ENCODE measurements around the gene C2CD4C. TPM values are rescaled to one million over a fixed set of nuclear protein-coding genes. Genes with fewer than 3 reads are reported as not detected.
"Not testable (repeated sequence)": the region's sequence is repeated elsewhere in the genome, so short reads cannot be mapped to it uniquely, and the experiment has no call there.

C2CD4C gene
- total and polyA plus RNA-seq, 2 donors (not counting 3 experiments of a cell fraction or from before 2014, with no cell fraction given): 0.25 to 0.38 TPM

- H3K4me3 ChIP-seq (replicated peaks in 1 of 3; ENCODE audit: insufficient read depth in 1 of 3, low read depth in 1 of 3, low read length in 3 of 3): no peak overlapping the region
- no peaks in the 10 kb centered on the region for H3K27me3 ChIP-seq (ENCODE audit: control insufficient read depth in 2 of 2, insufficient read depth in 2 of 2, low read length in 2 of 2)
- H3K27ac ChIP-seq (ENCODE audit: insufficient read depth, low read depth, low read length): no peak overlapping the region
- ChIA-PET POLR2A (no interaction called here), CTCF (no interaction called here)
- BruUV-seq (replicated peaks): no TSS peak
- no peaks in the 10 kb centered on the region for H3K36me3 ChIP-seq (ENCODE audit: control insufficient read depth in 2 of 2, extremely low read depth in 1 of 2, insufficient read depth in 2 of 2, low read length in 2 of 2)
- FAIRE-seq: no peak
- no peak overlapping the region for H2AFZ ChIP-seq (ENCODE audit: low read depth, low read length)
- no peak overlapping the region for H3K9ac ChIP-seq (replicated peaks; ENCODE audit: extremely low read depth, insufficient read depth, low read length)
- H3K9me3 ChIP-seq (replicated peaks; ENCODE audit: control insufficient read depth, insufficient read depth, low read length): peaks cover 2% of the 10 kb centered on the region
- H4K20me1 ChIP-seq (replicated peaks; ENCODE audit: control insufficient read depth, extremely low read depth, insufficient read depth, low read length): no peaks in the 10 kb centered on the region
- H3K79me2 ChIP-seq (ENCODE audit: control insufficient read depth, insufficient read depth, low read length): no peaks in the 10 kb centered on the region
- intact Hi-C loops (cut with micrococcal nuclease): no loop called here
- no peak for DNase-seq (ENCODE audit: low read depth, low spot score)
- H3K9me1 ChIP-seq (replicated peaks; ENCODE audit: control insufficient read depth, extremely low read depth, insufficient read depth, low read length): no peaks in the 10 kb centered on the region
- H3K4me2 ChIP-seq (ENCODE audit: insufficient read depth, low read length): no peak overlapping the region
- dilution Hi-C loops (cut with MboI; ENCODE audit: extremely low pct_ligation_motif_present, low sequenced_read_pairs): no loop called here
- TF ChIP-seq MYC (IDR thresholded peaks at IDR 0.05; ENCODE audit: low read depth, low read length) (no peak), POLR2AphosphoS5 (IDR thresholded peaks at IDR 0.05; ENCODE audit: insufficient read depth, low read depth, low read length) (no peak), EZH2 (IDR thresholded peaks at IDR 0.05; ENCODE audit: borderline replicate concordance, low read depth, low read length, severe bottlenecking) (no peak), JUN (IDR thresholded peaks at IDR 0.05; ENCODE audit: borderline replicate concordance, insufficient read depth, insufficient read length, low read depth) (no peak), POLR2A (IDR thresholded peaks at IDR 0.05; ENCODE audit: low read depth, low read length) (no peak), FOS (IDR thresholded peaks at IDR 0.05; ENCODE audit: borderline replicate concordance, insufficient read depth, low read length) (no peak), MAX (IDR thresholded peaks at IDR 0.05; ENCODE audit: insufficient read depth, insufficient read length) (no peak), GATA2 (IDR thresholded peaks at IDR 0.05; ENCODE audit: insufficient read depth, insufficient read length, low read depth, low read length) (no peak), CTCF (IDR thresholded peaks at IDR 0.05; ENCODE audit: extremely low read depth in 1 of 2, insufficient read depth in 1 of 2, low read depth in 1 of 2, low read length in 2 of 2) (no peak)
- H3K4me1 ChIP-seq (ENCODE audit: control insufficient read depth, extremely low read depth, insufficient read depth, low read length): no peaks in the 10 kb centered on the region
Observed at GRCh38 chr19:395467-395866, 13.5 kb downstream of the C2CD4C start.

DNA sequence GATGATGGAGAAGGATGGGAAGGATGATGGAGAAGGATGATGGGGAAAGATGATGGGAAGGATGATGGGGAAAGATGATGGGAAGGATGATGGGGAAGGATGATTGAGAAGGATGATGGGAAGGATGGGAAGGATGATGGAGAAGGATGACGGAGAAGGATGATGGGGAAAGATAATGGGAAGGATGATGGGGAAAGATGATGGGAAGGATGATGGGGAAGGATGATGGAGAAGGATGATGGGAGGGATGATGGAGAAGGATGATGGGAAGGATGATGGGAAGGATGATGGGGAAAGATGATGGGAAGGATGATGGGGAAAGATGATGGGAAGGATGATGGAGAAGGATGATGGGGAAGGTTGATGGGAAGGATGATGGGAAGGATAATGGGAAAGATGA is 14.1 kb downstream of the C2CD4C start:
- H3K79me2 ChIP-seq (ENCODE audit: control insufficient read depth, insufficient read depth, low read length); dilution Hi-C loops (cut with MboI; ENCODE audit: extremely low pct_ligation_motif_present, low sequenced_read_pairs); H3K9ac ChIP-seq (replicated peaks; ENCODE audit: extremely low read depth, insufficient read depth, low read length); H4K20me1 ChIP-seq (replicated peaks; ENCODE audit: control insufficient read depth, extremely low read depth, insufficient read depth, low read length); H2AFZ ChIP-seq (ENCODE audit: low read depth, low read length); H3K9me1 ChIP-seq (replicated peaks; ENCODE audit: control insufficient read depth, extremely low read depth, insufficient read depth, low read length); H3K4me1 ChIP-seq (ENCODE audit: control insufficient read depth, extremely low read depth, insufficient read depth, low read length); H3K36me3 ChIP-seq (ENCODE audit: control insufficient read depth in 2 of 2, extremely low read depth in 1 of 2, insufficient read depth in 2 of 2, low read length in 2 of 2); POLR2A ChIA-PET; BruUV-seq (replicated peaks); FAIRE-seq; H3K4me3 ChIP-seq (replicated peaks in 1 of 3; ENCODE audit: insufficient read depth in 1 of 3, low read depth in 1 of 3, low read length in 3 of 3); H3K9me3 ChIP-seq (replicated peaks; ENCODE audit: control insufficient read depth, insufficient read depth, low read length); H3K4me2 ChIP-seq (ENCODE audit: insufficient read depth, low read length); H3K27ac ChIP-seq (ENCODE audit: insufficient read depth, low read depth, low read length); DNase-seq (ENCODE audit: low read depth, low spot score); CTCF ChIA-PET; intact Hi-C loops (cut with micrococcal nuclease); H3K27me3 ChIP-seq (ENCODE audit: control insufficient read depth in 2 of 2, insufficient read depth in 2 of 2, low read length in 2 of 2): not testable (repeated sequence)

- H3K9me3 ChIP-seq (replicated peaks; ENCODE audit: control insufficient read depth, insufficient read depth, low read length): not testable (repeated sequence)
Observed at GRCh38 chr19:393560-393959, 15.4 kb downstream of the C2CD4C start.

More at GRCh38 chr19:393560-393959, 15.4 kb downstream of the C2CD4C start:
- H2AFZ ChIP-seq (ENCODE audit: low read depth, low read length); BruUV-seq (replicated peaks); POLR2A ChIA-PET; H3K9me1 ChIP-seq (replicated peaks; ENCODE audit: control insufficient read depth, extremely low read depth, insufficient read depth, low read length); DNase-seq (ENCODE audit: low read depth, low spot score); H3K79me2 ChIP-seq (ENCODE audit: control insufficient read depth, insufficient read depth, low read length); H3K27ac ChIP-seq (ENCODE audit: insufficient read depth, low read depth, low read length); H3K4me3 ChIP-seq (replicated peaks in 1 of 3; ENCODE audit: insufficient read depth in 1 of 3, low read depth in 1 of 3, low read length in 3 of 3); dilution Hi-C loops (cut with MboI; ENCODE audit: extremely low pct_ligation_motif_present, low sequenced_read_pairs); H3K9ac ChIP-seq (replicated peaks; ENCODE audit: extremely low read depth, insufficient read depth, low read length); H3K36me3 ChIP-seq (ENCODE audit: control insufficient read depth in 2 of 2, extremely low read depth in 1 of 2, insufficient read depth in 2 of 2, low read length in 2 of 2); intact Hi-C loops (cut with micrococcal nuclease); H3K27me3 ChIP-seq (ENCODE audit: control insufficient read depth in 2 of 2, insufficient read depth in 2 of 2, low read length in 2 of 2); H4K20me1 ChIP-seq (replicated peaks; ENCODE audit: control insufficient read depth, extremely low read depth, insufficient read depth, low read length); FAIRE-seq; CTCF ChIA-PET; H3K4me1 ChIP-seq (ENCODE audit: control insufficient read depth, extremely low read depth, insufficient read depth, low read length); H3K4me2 ChIP-seq (ENCODE audit: insufficient read depth, low read length): not testable (repeated sequence)

Measured in endothelial cell of umbilical vein (primary cell).